ENCODE data around the gene FGF22.

DNA sequence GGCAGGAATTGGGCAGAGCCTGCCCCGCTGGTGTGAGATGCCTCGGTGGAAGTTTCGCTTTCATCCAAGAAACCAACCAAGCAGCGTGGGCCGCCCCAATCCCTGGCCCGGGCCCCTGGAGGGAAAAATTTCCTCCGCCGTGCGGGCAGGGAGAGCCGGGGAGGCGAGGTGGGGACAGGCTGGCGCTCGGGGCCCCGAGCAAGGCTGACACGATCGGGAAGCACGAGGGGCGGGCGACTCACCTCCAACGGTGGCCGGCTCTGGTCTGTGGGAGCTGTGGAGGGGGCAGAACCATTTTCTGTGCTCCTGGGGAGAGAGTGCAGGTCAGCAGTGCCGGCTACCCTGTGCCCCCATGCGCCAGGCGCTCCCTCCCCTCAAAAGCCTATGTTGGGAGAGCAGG, 12.3 kb downstream of the FGF22 start:
- TF ChIP-seq, protein P1, sequence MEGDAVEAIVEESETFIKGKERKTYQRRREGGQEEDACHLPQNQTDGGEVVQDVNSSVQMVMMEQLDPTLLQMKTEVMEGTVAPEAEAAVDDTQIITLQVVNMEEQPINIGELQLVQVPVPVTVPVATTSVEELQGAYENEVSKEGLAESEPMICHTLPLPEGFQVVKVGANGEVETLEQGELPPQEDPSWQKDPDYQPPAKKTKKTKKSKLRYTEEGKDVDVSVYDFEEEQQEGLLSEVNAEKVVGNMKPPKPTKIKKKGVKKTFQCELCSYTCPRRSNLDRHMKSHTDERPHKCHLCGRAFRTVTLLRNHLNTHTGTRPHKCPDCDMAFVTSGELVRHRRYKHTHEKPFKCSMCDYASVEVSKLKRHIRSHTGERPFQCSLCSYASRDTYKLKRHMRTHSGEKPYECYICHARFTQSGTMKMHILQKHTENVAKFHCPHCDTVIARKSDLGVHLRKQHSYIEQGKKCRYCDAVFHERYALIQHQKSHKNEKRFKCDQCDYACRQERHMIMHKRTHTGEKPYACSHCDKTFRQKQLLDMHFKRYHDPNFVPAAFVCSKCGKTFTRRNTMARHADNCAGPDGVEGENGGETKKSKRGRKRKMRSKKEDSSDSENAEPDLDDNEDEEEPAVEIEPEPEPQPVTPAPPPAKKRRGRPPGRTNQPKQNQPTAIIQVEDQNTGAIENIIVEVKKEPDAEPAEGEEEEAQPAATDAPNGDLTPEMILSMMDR (IDR thresholded peaks at IDR 0.05; ENCODE audit: low read depth, low read length): no peak
- TF ChIP-seq, protein P2, sequence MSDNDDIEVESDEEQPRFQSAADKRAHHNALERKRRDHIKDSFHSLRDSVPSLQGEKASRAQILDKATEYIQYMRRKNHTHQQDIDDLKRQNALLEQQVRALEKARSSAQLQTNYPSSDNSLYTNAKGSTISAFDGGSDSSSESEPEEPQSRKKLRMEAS (IDR thresholded peaks at IDR 0.05; ENCODE audit: low read depth, low read length): no peak
- no peak for TF ChIP-seq POLR2A (IDR thresholded peaks at IDR 0.05; ENCODE audit: extremely low read depth, insufficient read length)

Data from NB4 (cell line).